HG03139 (cell line): ENCODE measurements around the gene STAT5B.
"Not testable (repeated sequence)": the region's sequence is repeated elsewhere in the genome, so short reads cannot be mapped to it uniquely, and the experiment has no call there.

ENCODE experiments used
- ATAC-seq: cut with Tn5 transposase; IDR thresholded peaks from one replicate; pipeline ENCODE4 v1.9.1; 2021; ENCODE audit not compliant: unreplicated experiment

Gene STAT5B

GRCh38 chr17:42240201-42240600 is 36.0 kb downstream of the STAT5B start:
- ATAC-seq, result no peak

GRCh38 chr17:42239576-42239975 is 36.6 kb downstream of the STAT5B start:
- ATAC-seq, result not testable (repeated sequence)

GRCh38 chr17:42236760-42237159 is 39.4 kb downstream of the STAT5B start:
- ATAC-seq, result no peak

GRCh38 chr17:42233994-42234393 is 42.2 kb downstream of the STAT5B start:
- ATAC-seq, result no peak

GRCh38 chr17:42233156-42233555 is 43.0 kb downstream of the STAT5B start:
- ATAC-seq, result no peak

- ATAC-seq, result no peak
These were observed 46.0 kb downstream of the STAT5B start for GRCh38 chr17:42230225-42230624.

- no peak for ATAC-seq
These were observed 48.1 kb downstream of the STAT5B start for GRCh38 chr17:42227849-42228700.

GRCh38 chr17:42225646-42226045 is 50.5 kb downstream of the STAT5B start:
- no peak for ATAC-seq

- no peak for ATAC-seq
These were observed 51.5 kb downstream of the STAT5B start for GRCh38 chr17:42224651-42225050.

- no peak for ATAC-seq
These were observed 54.1 kb downstream of the STAT5B start for GRCh38 chr17:42221886-42222745.

GRCh38 chr17:42219280-42219679 is 56.9 kb downstream of the STAT5B start:
- not testable (repeated sequence) for ATAC-seq

GRCh38 chr17:42214156-42214555 is 62.0 kb downstream of the STAT5B start:
- no peak for ATAC-seq

- no peak for ATAC-seq
These were observed 63.8 kb downstream of the STAT5B start for GRCh38 chr17:42212382-42212781.

- not testable (repeated sequence) for ATAC-seq
These were observed 64.3 kb downstream of the STAT5B start for GRCh38 chr17:42211921-42212341.

- no peak for ATAC-seq
These were observed 66.1 kb downstream of the STAT5B start for GRCh38 chr17:42210046-42210445.

GRCh38 chr17:42206153-42206612 is 70.0 kb downstream of the STAT5B start:
- ATAC-seq, result not testable (repeated sequence)

GRCh38 chr17:42203354-42203753 is 72.8 kb downstream of the STAT5B start:
- ATAC-seq, result no peak

- no peak for ATAC-seq
These were observed 73.5 kb downstream of the STAT5B start for GRCh38 chr17:42202696-42203095.

- ATAC-seq, result no peak
These were observed 74.0 kb downstream of the STAT5B start for GRCh38 chr17:42202159-42202558.

GRCh38 chr17:42201458-42201772 is 74.8 kb downstream of the STAT5B start:
- no peak for ATAC-seq

GRCh38 chr17:42200706-42201457 is 75.3 kb downstream of the STAT5B start:
- ATAC-seq, result no peak
